GM23338 (cell line): Measurements from ENCODE around the gene ZBP1. TPM values are rescaled to one million over a fixed set of nuclear protein-coding genes. Genes with fewer than 3 reads are reported as not detected.

Experiments
- ATAC-seq: fragments of 200-7000 bp; cut with Tn5 transposase; 3 replicates; pipeline ENCODE4 v1.9.1; 2020
- DNase-seq: peaks from one replicate; pipeline ENCODE4 v3.0.0-alpha.2; 2015; ENCODE audit warnings: low spot score
- H2AFZ ChIP-seq: fragments of 200-600 bp; sonication (generic); 2 replicates; pipeline ENCODE4 v1.8.0; 2016; ENCODE audit warnings: antibody characterized with exemption, mild to moderate bottlenecking, moderate library complexity
- H3F3A ChIP-seq: fragments of 200-600 bp; sonication (generic); replicated peaks from 2 replicates; pipeline ENCODE4 v1.8.0; 2017; ENCODE audit warnings: antibody characterized with exemption, mixed run types, low read depth
- H3K27ac ChIP-seq: fragments of 200-600 bp; sonication (generic); 2 replicates; pipeline ENCODE4 v1.6.1; 2016; ENCODE audit warnings: low read depth
- H3K27me3 ChIP-seq: fragments of 200-600 bp; sonication (generic); 2 replicates; pipeline ENCODE4 v1.8.0; 2016; ENCODE audit warnings: mild to moderate bottlenecking, mixed run types, moderate library complexity; ENCODE audit not compliant: insufficient read depth
- H3K36me3 ChIP-seq: fragments of 200-600 bp; sonication (generic); 2 replicates; pipeline ENCODE4 v1.8.0; 2016; ENCODE audit warnings: mild to moderate bottlenecking; ENCODE audit not compliant: insufficient read depth
- H3K4me1 ChIP-seq: fragments of 200-600 bp; sonication (generic); 2 replicates; pipeline ENCODE4 v1.8.0; 2016; ENCODE audit warnings: mild to moderate bottlenecking, moderate library complexity; ENCODE audit not compliant: insufficient read depth
- H3K4me2 ChIP-seq: fragments of 200-600 bp; sonication (generic); 2 replicates; pipeline ENCODE4 v1.7.1; 2017; ENCODE audit warnings: mixed run types
- H3K4me3 ChIP-seq: fragments of 200-600 bp; sonication (generic); 2 replicates; pipeline ENCODE4 v1.6.1; 2016; ENCODE audit warnings: mixed run types
- H3K79me2 ChIP-seq: fragments of 200-600 bp; sonication (generic); replicated peaks from 2 replicates; pipeline ENCODE4 v1.8.0; 2017; ENCODE audit warnings: mild to moderate bottlenecking; ENCODE audit not compliant: insufficient read depth
- H3K9me2 ChIP-seq: fragments of 200-600 bp; sonication (generic); 2 replicates; pipeline ENCODE4 v1.8.0; 2017; ENCODE audit not compliant: insufficient read depth
- H4K20me1 ChIP-seq: fragments of 200-600 bp; sonication (generic); replicated peaks from 2 replicates; pipeline ENCODE4 v1.8.0; 2017; ENCODE audit warnings: mild to moderate bottlenecking; ENCODE audit not compliant: insufficient read depth
- H3K27ac Mint-ChIP-seq: 2 replicates; pipeline ENCODE4 v1.8.0; 2020; ENCODE audit warnings: inconsistent platforms, mild to moderate bottlenecking, moderate library complexity, mixed read lengths
- H3K27me3 Mint-ChIP-seq: 3 replicates; pipeline ENCODE4 v1.8.0; 2022; ENCODE audit warnings: low read depth, mild to moderate bottlenecking, moderate library complexity, mixed read lengths, inconsistent platforms; ENCODE audit not compliant: insufficient read depth, poor library complexity
- H3K36me3 Mint-ChIP-seq: 3 replicates; pipeline ENCODE4 v1.8.0; 2021; ENCODE audit warnings: low read depth, mild to moderate bottlenecking, inconsistent platforms, moderate library complexity, mixed read lengths
- H3K4me1 Mint-ChIP-seq: 3 replicates; pipeline ENCODE4 v1.8.0; 2020; ENCODE audit warnings: mild to moderate bottlenecking, inconsistent platforms, mixed read lengths
- H3K4me3 Mint-ChIP-seq: 3 replicates; pipeline ENCODE4 v1.8.0; 2021; ENCODE audit warnings: moderate library complexity, mild to moderate bottlenecking, inconsistent platforms, mixed read lengths
- H3K9me3 Mint-ChIP-seq: 3 replicates; pipeline ENCODE4 v1.8.0; 2020; ENCODE audit warnings: moderate library complexity, mild to moderate bottlenecking, inconsistent platforms, mixed read lengths
- CREB1 ChIP-seq: fragments of 250-450 bp; sonication (Bioruptor Pico); IDR thresholded peaks from 2 replicates; pipeline ENCODE4 v1.5.0; 2020; ENCODE audit warnings: low read depth, mild to moderate bottlenecking, moderate library complexity
- EZH2 ChIP-seq: fragments of 200-600 bp; sonication (generic); IDR thresholded peaks from one replicate; pipeline ENCODE4 v1.8.0; 2017; ENCODE audit warnings: antibody characterized with exemption, mild to moderate bottlenecking, low read depth; ENCODE audit not compliant: unreplicated experiment
- EZH2phosphoT487 ChIP-seq: fragments of 200-600 bp; sonication (generic); IDR thresholded peaks from one replicate; pipeline ENCODE4 v1.8.1; 2018; ENCODE audit warnings: antibody characterized with exemption; ENCODE audit not compliant: unreplicated experiment
- JUNB ChIP-seq: IDR thresholded peaks from one replicate; pipeline ENCODE4 v1.6.1; 2016; ENCODE audit warnings: antibody characterized with exemption; ENCODE audit not compliant: unreplicated experiment
- NANOG ChIP-seq: IDR thresholded peaks from 2 replicates; pipeline ENCODE4 v1.6.1; 2016; ENCODE audit warnings: antibody characterized with exemption, borderline replicate concordance
- POLR2AphosphoS5 ChIP-seq: IDR thresholded peaks from 2 replicates; pipeline ENCODE4 v1.6.1; 2016; ENCODE audit warnings: antibody characterized with exemption, low read depth
- STAT1 ChIP-seq: IDR thresholded peaks from one replicate; pipeline ENCODE4 v1.6.1; 2016; ENCODE audit warnings: antibody characterized with exemption; ENCODE audit not compliant: unreplicated experiment
- ZNF114 ChIP-seq: fragments of 250-450 bp; sonication (Bioruptor Pico); IDR thresholded peaks from 2 replicates; pipeline ENCODE4 v1.5.0; 2020; ENCODE audit warnings: mild to moderate bottlenecking, moderate library complexity
- ZNF331 ChIP-seq: fragments of 250-450 bp; sonication (Bioruptor Pico); IDR thresholded peaks from 2 replicates; pipeline ENCODE4 v1.5.0; 2020; ENCODE audit warnings: low read depth, mild to moderate bottlenecking, moderate library complexity
- polyA plus RNA-seq: library from polyadenylated mRNA; unstranded; fragments of >200 nt; fragmentation: Nextera tagmentation; extraction: Ambion mirVana; gene quantifications from 2 replicates; pipeline ENCODE4 v1.2.1, GENCODE V29; 2016
- total RNA-seq: library from RNA; depleted of rRNA; stranded (reverse); fragments of >200 nt; shearing (Covaris generic); gene quantifications from 2 replicates; pipeline ENCODE4 v1.2.3, GENCODE V29; 2014
- TF ChIP-seq, protein P1 (sequence below): IDR thresholded peaks from 2 replicates; pipeline ENCODE4 v1.6.1; 2016; ENCODE audit warnings: antibody characterized with exemption
- TF ChIP-seq, protein P2 (sequence below): fragments of 250-450 bp; sonication (Bioruptor Pico); IDR thresholded peaks from 2 replicates; pipeline ENCODE4 v1.5.0; 2020; ENCODE audit warnings: mild to moderate bottlenecking, moderate library complexity
- TF ChIP-seq, protein P3 (sequence below): IDR thresholded peaks from one replicate; pipeline ENCODE4 v1.6.1; 2018; ENCODE audit warnings: antibody characterized with exemption; ENCODE audit not compliant: unreplicated experiment
- TF ChIP-seq, protein P4 (sequence below), 2 experiments: fragments of 200-600 bp in 1 of 2; sonication (generic) in 1 of 2; conservative IDR thresholded peaks; 2 replicates each; pipeline versions ENCODE4 v1.5.1 to v1.6.1; 2016 to 2017; ENCODE audit warnings: antibody characterized with exemption in 2 of 2, low read depth in 2 of 2, mild to moderate bottlenecking in 2 of 2, moderate library complexity in 1 of 2

Gene ZBP1
- total and polyA plus RNA-seq, 2 experiments from 2014 or later = not detected

DNA sequence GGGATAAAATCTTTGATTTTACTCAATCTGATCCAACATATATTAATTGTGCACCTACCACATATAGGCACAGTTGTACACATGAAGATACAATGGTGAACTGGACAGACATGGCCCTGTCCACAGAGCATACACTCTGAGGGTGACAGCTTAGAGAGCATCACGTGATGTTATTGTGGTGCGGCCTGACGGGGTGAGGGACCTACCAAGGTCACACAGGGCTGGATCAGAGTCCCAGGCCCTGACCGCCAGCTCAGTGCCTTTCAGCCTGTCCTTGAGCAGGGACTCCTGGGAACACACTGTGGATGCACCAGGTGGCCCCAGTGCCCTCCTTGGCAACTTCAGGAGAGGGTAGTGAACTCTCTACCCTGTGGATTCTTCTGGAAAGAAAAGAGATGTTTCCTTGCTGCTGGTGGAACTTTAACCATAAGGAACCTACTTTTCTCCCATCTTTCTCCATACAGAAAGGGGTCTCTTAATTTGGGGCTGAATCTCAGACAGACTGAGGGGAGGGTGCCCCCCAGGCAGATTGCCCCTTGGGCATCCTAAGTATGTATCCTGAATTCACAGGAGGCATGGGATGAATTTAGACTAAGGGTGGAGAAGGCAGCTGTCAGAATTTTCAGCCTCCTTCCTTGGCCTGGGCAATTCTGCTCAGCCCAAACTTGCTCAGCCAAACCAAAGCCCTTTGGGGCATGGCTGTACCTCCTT, 32.8 kb downstream of the ZBP1 start:
- Mint-ChIP-seq H3K9me3 (peaks cover 12% of the 10 kb centered on the region; the same call in 2 of the 3 replicates), H3K27me3 (peaks cover 16% of the 10 kb centered on the region), H3K27ac (no peak overlapping the region), H3K4me1 (peaks cover 6% of the 10 kb centered on the region), H3K36me3 (no peaks in the 10 kb centered on the region), H3K4me3 (no peak overlapping the region)
- Histone ChIP-seq H2AFZ (no peak overlapping the region), H3K36me3 (no peaks in the 10 kb centered on the region), H3F3A (no peaks in the 10 kb centered on the region), H3K4me1 (no peaks in the 10 kb centered on the region), H3K27me3 (no peaks in the 10 kb centered on the region), H4K20me1 (no peaks in the 10 kb centered on the region), H3K9me2 (no peaks in the 10 kb centered on the region), H3K4me3 (no peak overlapping the region), H3K27ac (no peak overlapping the region), H3K79me2 (no peaks in the 10 kb centered on the region), H3K4me2 (no peak overlapping the region)
- DNase-seq (no peak), ATAC-seq (no peak)
- TF ChIP-seq NANOG = no peak
- no peak for TF ChIP-seq POLR2AphosphoS5
- no peak for TF ChIP-seq JUNB
- TF ChIP-seq ZNF331 = no peak
- TF ChIP-seq, protein P1, sequence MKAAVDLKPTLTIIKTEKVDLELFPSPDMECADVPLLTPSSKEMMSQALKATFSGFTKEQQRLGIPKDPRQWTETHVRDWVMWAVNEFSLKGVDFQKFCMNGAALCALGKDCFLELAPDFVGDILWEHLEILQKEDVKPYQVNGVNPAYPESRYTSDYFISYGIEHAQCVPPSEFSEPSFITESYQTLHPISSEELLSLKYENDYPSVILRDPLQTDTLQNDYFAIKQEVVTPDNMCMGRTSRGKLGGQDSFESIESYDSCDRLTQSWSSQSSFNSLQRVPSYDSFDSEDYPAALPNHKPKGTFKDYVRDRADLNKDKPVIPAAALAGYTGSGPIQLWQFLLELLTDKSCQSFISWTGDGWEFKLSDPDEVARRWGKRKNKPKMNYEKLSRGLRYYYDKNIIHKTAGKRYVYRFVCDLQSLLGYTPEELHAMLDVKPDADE = no peak
- TF ChIP-seq CREB1 (CRISPR knock-in tag) = no peak
- TF ChIP-seq EZH2phosphoT487 = no peak
- TF ChIP-seq, protein P2, sequence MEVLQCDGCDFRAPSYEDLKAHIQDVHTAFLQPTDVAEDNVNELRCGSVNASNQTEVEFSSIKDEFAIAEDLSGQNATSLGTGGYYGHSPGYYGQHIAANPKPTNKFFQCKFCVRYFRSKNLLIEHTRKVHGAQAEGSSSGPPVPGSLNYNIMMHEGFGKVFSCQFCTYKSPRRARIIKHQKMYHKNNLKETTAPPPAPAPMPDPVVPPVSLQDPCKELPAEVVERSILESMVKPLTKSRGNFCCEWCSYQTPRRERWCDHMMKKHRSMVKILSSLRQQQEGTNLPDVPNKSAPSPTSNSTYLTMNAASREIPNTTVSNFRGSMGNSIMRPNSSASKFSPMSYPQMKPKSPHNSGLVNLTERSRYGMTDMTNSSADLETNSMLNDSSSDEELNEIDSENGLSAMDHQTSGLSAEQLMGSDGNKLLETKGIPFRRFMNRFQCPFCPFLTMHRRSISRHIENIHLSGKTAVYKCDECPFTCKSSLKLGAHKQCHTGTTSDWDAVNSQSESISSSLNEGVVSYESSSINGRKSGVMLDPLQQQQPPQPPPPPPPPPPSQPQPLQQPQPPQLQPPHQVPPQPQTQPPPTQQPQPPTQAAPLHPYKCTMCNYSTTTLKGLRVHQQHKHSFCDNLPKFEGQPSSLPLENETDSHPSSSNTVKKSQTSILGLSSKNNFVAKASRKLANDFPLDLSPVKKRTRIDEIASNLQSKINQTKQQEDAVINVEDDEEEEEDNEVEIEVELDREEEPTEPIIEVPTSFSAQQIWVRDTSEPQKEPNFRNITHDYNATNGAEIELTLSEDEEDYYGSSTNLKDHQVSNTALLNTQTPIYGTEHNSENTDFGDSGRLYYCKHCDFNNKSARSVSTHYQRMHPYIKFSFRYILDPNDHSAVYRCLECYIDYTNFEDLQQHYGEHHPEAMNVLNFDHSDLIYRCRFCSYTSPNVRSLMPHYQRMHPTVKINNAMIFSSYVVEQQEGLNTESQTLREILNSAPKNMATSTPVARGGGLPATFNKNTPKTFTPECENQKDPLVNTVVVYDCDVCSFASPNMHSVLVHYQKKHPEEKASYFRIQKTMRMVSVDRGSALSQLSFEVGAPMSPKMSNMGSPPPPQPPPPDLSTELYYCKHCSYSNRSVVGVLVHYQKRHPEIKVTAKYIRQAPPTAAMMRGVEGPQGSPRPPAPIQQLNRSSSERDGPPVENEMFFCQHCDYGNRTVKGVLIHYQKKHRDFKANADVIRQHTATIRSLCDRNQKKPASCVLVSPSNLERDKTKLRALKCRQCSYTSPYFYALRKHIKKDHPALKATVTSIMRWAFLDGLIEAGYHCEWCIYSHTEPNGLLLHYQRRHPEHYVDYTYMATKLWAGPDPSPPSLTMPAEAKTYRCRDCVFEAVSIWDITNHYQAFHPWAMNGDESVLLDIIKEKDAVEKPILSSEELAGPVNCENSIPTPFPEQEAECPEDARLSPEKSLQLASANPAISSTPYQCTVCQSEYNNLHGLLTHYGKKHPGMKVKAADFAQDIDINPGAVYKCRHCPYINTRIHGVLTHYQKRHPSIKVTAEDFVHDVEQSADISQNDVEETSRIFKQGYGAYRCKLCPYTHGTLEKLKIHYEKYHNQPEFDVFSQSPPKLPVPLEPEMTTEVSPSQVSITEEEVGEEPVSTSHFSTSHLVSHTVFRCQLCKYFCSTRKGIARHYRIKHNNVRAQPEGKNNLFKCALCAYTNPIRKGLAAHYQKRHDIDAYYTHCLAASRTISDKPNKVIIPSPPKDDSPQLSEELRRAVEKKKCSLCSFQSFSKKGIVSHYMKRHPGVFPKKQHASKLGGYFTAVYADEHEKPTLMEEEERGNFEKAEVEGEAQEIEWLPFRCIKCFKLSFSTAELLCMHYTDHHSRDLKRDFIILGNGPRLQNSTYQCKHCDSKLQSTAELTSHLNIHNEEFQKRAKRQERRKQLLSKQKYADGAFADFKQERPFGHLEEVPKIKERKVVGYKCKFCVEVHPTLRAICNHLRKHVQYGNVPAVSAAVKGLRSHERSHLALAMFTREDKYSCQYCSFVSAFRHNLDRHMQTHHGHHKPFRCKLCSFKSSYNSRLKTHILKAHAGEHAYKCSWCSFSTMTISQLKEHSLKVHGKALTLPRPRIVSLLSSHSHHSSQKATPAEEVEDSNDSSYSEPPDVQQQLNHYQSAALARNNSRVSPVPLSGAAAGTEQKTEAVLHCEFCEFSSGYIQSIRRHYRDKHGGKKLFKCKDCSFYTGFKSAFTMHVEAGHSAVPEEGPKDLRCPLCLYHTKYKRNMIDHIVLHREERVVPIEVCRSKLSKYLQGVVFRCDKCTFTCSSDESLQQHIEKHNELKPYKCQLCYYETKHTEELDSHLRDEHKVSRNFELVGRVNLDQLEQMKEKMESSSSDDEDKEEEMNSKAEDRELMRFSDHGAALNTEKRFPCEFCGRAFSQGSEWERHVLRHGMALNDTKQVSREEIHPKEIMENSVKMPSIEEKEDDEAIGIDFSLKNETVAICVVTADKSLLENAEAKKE (CRISPR knock-in tag) = no peak
- TF ChIP-seq, protein P3, sequence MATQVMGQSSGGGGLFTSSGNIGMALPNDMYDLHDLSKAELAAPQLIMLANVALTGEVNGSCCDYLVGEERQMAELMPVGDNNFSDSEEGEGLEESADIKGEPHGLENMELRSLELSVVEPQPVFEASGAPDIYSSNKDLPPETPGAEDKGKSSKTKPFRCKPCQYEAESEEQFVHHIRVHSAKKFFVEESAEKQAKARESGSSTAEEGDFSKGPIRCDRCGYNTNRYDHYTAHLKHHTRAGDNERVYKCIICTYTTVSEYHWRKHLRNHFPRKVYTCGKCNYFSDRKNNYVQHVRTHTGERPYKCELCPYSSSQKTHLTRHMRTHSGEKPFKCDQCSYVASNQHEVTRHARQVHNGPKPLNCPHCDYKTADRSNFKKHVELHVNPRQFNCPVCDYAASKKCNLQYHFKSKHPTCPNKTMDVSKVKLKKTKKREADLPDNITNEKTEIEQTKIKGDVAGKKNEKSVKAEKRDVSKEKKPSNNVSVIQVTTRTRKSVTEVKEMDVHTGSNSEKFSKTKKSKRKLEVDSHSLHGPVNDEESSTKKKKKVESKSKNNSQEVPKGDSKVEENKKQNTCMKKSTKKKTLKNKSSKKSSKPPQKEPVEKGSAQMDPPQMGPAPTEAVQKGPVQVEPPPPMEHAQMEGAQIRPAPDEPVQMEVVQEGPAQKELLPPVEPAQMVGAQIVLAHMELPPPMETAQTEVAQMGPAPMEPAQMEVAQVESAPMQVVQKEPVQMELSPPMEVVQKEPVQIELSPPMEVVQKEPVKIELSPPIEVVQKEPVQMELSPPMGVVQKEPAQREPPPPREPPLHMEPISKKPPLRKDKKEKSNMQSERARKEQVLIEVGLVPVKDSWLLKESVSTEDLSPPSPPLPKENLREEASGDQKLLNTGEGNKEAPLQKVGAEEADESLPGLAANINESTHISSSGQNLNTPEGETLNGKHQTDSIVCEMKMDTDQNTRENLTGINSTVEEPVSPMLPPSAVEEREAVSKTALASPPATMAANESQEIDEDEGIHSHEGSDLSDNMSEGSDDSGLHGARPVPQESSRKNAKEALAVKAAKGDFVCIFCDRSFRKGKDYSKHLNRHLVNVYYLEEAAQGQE = no peak
- TF ChIP-seq, protein P4, sequence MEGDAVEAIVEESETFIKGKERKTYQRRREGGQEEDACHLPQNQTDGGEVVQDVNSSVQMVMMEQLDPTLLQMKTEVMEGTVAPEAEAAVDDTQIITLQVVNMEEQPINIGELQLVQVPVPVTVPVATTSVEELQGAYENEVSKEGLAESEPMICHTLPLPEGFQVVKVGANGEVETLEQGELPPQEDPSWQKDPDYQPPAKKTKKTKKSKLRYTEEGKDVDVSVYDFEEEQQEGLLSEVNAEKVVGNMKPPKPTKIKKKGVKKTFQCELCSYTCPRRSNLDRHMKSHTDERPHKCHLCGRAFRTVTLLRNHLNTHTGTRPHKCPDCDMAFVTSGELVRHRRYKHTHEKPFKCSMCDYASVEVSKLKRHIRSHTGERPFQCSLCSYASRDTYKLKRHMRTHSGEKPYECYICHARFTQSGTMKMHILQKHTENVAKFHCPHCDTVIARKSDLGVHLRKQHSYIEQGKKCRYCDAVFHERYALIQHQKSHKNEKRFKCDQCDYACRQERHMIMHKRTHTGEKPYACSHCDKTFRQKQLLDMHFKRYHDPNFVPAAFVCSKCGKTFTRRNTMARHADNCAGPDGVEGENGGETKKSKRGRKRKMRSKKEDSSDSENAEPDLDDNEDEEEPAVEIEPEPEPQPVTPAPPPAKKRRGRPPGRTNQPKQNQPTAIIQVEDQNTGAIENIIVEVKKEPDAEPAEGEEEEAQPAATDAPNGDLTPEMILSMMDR (conservative IDR thresholded peaks at IDR 0.05; ENCODE audit: low read depth in 2 of 2) = no peak
- no peak for TF ChIP-seq ZNF114
- no peak for TF ChIP-seq EZH2
- TF ChIP-seq STAT1 = no peak
